Left lung (tissue), 10 donors: Measurements from ENCODE around the gene KCNMB2. TPM values are rescaled to one million over a fixed set of nuclear protein-coding genes. Genes with fewer than 3 reads are reported as not detected.

Experiments used
- ATAC-seq: fragments of 200-7000 bp; cut with Tn5 transposase; one replicate; pipeline ENCODE4 v1.9.1; 2020; ENCODE audit warnings: moderate library complexity
- DNase-seq, 4 donors: peaks; one replicate each; pipeline ENCODE4 v3.0.0-alpha.2; 2013 to 2020
- H3K27ac ChIP-seq, 2 donors: fragments of 200-600 bp; sonication (generic) in 1 of 2; one replicate each; pipeline versions ENCODE4 v1.5.0 to v1.8.0; 2020 to 2021
- H3K27me3 ChIP-seq, 2 donors: fragments of 200-600 bp; sonication (generic) in 1 of 2; one replicate each; pipeline versions ENCODE4 v1.5.0 to v1.8.0; 2020 to 2021
- H3K36me3 ChIP-seq, 2 donors: fragments of 200-600 bp; sonication (generic) in 1 of 2; one replicate each; pipeline versions ENCODE4 v1.5.0 to v1.8.0; 2020 to 2021
- H3K4me1 ChIP-seq, 2 donors: fragments of 200-600 bp; one replicate each; pipeline ENCODE4 v1.8.0; 2021
- H3K4me3 ChIP-seq, 2 donors: fragments of 200-600 bp; sonication (generic) in 1 of 2; one replicate each; pipeline versions ENCODE4 v1.5.0 to v1.8.0; 2020 to 2021; ENCODE audit warnings: mild to moderate bottlenecking in 1 of 2
- H3K9me3 ChIP-seq, 2 donors: fragments of 200-600 bp; sonication (generic) in 1 of 2; one replicate each; pipeline versions ENCODE4 v1.5.0 to v1.8.0; 2020 to 2021
- CTCF ChIP-seq, 2 donors: fragments of 200-600 bp; sonication (generic) in 1 of 2; IDR thresholded peaks; one replicate each; pipeline versions ENCODE4 v1.5.0 to v1.8.0; 2021; ENCODE audit warnings: antibody characterized with exemption in 2 of 2
- intact Hi-C, 2 donors: fragments of 100-400 bp; cut with DNase I; formaldehyde crosslinking; loops; one replicate each; pipeline versions ENCODE4 v1.11.2 to v1.14.2; 2022
- polyA plus RNA-seq, 6 donors: library from polyadenylated mRNA; unstranded; fragments of 120-200 nt; gene quantifications; one replicate each; pipeline ENCODE4 v1.2.1, GENCODE V29; 2013; ENCODE audit not compliant: insufficient read length in 6 of 6
- total RNA-seq, 2 donors: library from RNA; stranded (reverse); fragmentation: NEBNext Ultra II Directional; extraction: Animal tissue kit (Norgen Biotek cat#: 25700); gene quantifications; one replicate each; pipeline ENCODE4 v1.2.1, GENCODE V29; 2021
- donor health status: DM: no; HTN: yes; CAD: no.
- donor health status: DM: no; HTN: no; CAD: no.

The KCNMB2 gene
- total and polyA plus RNA-seq, 8 donors, result 0.45 to 16.9 (median 12.1) TPM

GRCh38 chr3:178787960-178788359, 251.7 kb downstream of the KCNMB2 start:
- TF ChIP-seq CTCF (IDR thresholded peaks at IDR 0.05), result no peak
- Histone ChIP-seq H3K27ac (no peak overlapping the region), H3K27me3 (no peaks in the 10 kb centered on the region), H3K4me1 (no peaks in the 10 kb centered on the region), H3K4me3 (no peak overlapping the region), H3K9me3 (peaks cover 4 to 16% of the 10 kb centered on the region in 2 donors), H3K36me3 (no peaks in the 10 kb centered on the region)
- DNase-seq (no peak), ATAC-seq (no peak)
- intact Hi-C loops, result no loop called here

GRCh38 chr3:178794711-178795110, 258.5 kb downstream of the KCNMB2 start:
- Histone ChIP-seq H3K36me3 (no peaks in the 10 kb centered on the region), H3K4me1 (no peaks in the 10 kb centered on the region), H3K9me3 (peaks cover 4 to 17% of the 10 kb centered on the region in 2 donors), H3K4me3 (no peak overlapping the region), H3K27ac (no peak overlapping the region), H3K27me3 (no peaks in the 10 kb centered on the region)
- no peak for ATAC-seq
- intact Hi-C loops, result no loop called here
- TF ChIP-seq CTCF (IDR thresholded peaks at IDR 0.05), result no peak
- DNase-seq, result no peak

DNA sequence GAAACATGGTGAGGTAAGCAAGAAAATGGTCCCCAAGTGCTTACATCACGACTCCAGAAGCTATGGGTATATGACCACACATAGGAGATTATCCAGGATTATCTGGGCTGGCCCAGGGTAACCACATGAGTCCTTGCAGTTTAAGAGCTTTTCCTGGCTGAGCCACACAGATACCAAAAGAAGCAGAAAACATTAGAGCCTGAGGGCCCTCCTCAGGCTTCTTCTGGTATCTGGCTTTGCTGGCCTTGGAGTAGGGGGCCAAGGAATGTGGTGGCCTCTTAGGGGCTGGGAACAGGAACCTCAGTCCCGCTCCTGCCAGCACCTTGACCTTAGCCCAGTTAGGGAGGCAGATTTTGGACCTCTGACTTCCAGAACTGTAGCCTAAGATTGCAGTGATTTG, 259.1 kb downstream of the KCNMB2 start:
- Histone ChIP-seq H3K9me3 (peaks cover 4 to 13% of the 10 kb centered on the region in 2 donors), H3K4me3 (no peak overlapping the region), H3K27me3 (no peaks in the 10 kb centered on the region), H3K27ac (no peak overlapping the region), H3K4me1 (no peaks in the 10 kb centered on the region), H3K36me3 (no peaks in the 10 kb centered on the region)
- intact Hi-C loops, result no loop called here
- no peak for TF ChIP-seq CTCF (IDR thresholded peaks at IDR 0.05)
- no peak for DNase-seq
- ATAC-seq, result no peak

GRCh38 chr3:178802259-178802658, 266.0 kb downstream of the KCNMB2 start:
- Histone ChIP-seq H3K4me1 (no peaks in the 10 kb centered on the region), H3K27ac (no peak overlapping the region), H3K27me3 (no peaks in the 10 kb centered on the region), H3K36me3 (no peaks in the 10 kb centered on the region), H3K4me3 (no peak overlapping the region), H3K9me3 (peaks cover 0 to 5% of the 10 kb centered on the region in 2 donors)
- ATAC-seq (no peak), DNase-seq (no peak)
- intact Hi-C loops, result no loop called here
- TF ChIP-seq CTCF (IDR thresholded peaks at IDR 0.05), result no peak

GRCh38 chr3:178802993-178803693, 266.9 kb downstream of the KCNMB2 start:
- H3K27me3 ChIP-seq, result no peaks in the 10 kb centered on the region
- ATAC-seq (no peak), DNase-seq (no peak)
- H3K4me1 ChIP-seq, result no peaks in the 10 kb centered on the region
- no peaks in the 10 kb centered on the region for H3K36me3 ChIP-seq
- H3K4me3 ChIP-seq, result no peak overlapping the region
- intact Hi-C loops, result no loop called here
- H3K9me3 ChIP-seq, result no peaks in the 10 kb centered on the region
- H3K27ac ChIP-seq, result no peak overlapping the region
- no peak for TF ChIP-seq CTCF (IDR thresholded peaks at IDR 0.05)
